ENCODE data around the gene GPR34. TPM values are rescaled to one million over a fixed set of nuclear protein-coding genes. Genes with fewer than 3 reads are reported as not detected.

Gene GPR34
- total and polyA plus RNA-seq, 2 of the 4 experiments (the other 2 are of a cell fraction) = not detected

DNA sequence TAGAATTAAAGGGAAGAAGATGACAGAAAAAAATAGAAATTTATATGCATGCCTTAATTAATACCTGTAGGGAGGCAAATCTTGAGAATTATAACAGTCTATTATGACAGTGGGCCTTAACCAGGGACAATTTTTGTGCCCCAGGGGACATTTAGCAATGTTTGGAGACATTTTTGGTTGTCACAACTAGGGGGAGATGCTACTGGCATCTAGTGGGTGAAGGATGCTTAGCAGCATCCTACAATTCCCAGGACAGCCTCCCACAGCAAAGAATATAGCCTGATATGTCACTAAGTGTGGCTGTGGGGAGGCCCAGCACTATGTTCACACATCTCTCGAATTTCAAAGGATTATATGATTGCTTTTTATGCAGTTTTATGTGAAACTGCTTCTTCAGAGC lies 45.8 kb downstream of the GPR34 start:
- POLR2A ChIA-PET (ENCODE audit: unreplicated experiment) = no interaction called here

More for the DNA sequence above, 45.8 kb downstream of the GPR34 start:
- no peak overlapping the region for H3K23ac ChIP-seq (ENCODE audit: low read depth, low read length)
- H2BK15ac ChIP-seq (ENCODE audit: low read depth, low read length) = no peak overlapping the region
- H2AK5ac ChIP-seq (ENCODE audit: low read depth, low read length) = no peak overlapping the region
- no peak overlapping the region for H2AK9ac ChIP-seq (replicated peaks; ENCODE audit: low read depth, low read length, poor library complexity)
- no peaks in the 10 kb centered on the region for H3K79me1 ChIP-seq (ENCODE audit: low read depth in 1 of 2, low read length in 2 of 2)
- no peak overlapping the region for H3K18ac ChIP-seq (ENCODE audit: low read depth, low read length)
- no peak overlapping the region for H2BK120ac ChIP-seq (ENCODE audit: low read depth, low read length)
- H3K9me1 ChIP-seq (ENCODE audit: insufficient read depth, low read length) = no peaks in the 10 kb centered on the region
- H3K4ac ChIP-seq (ENCODE audit: low read depth, low read length) = no peak overlapping the region
- no peak overlapping the region for H4K5ac ChIP-seq (ENCODE audit: low read depth, low read length)
- no peak overlapping the region for H3K4me2 ChIP-seq (ENCODE audit: low read depth, low read length)
- H2BK5ac ChIP-seq (ENCODE audit: low read depth, low read length, poor library complexity, severe bottlenecking) = no peak overlapping the region
- dilution Hi-C loops (cut with HindIII; ENCODE audit: low sequenced_read_pairs, unreplicated experiment) (no loop called here), intact Hi-C loops (cut with micrococcal nuclease) (loop anchor here (10.0 kb wide), 2 partner anchors 180 to 460 kb away; no protein-coding TSS in a partner anchor), in situ Hi-C loops (cut with MboI; ENCODE audit: low sequenced_read_pairs) (no loop called here)
- no peak overlapping the region for H2AFZ ChIP-seq (replicated peaks; ENCODE audit: low read length, poor library complexity)
- H3K9me3 ChIP-seq (ENCODE audit: control insufficient read depth, insufficient read depth, low read length) = no peaks in the 10 kb centered on the region
- no TSS peak for BruUV-seq (replicated peaks)
- no peak overlapping the region for H3K56ac ChIP-seq (ENCODE audit: extremely low read depth, insufficient read depth, low read length)
- no peak overlapping the region for H3K14ac ChIP-seq (replicated peaks; ENCODE audit: low read depth, low read length)
- no peak overlapping the region for H3K9ac ChIP-seq (ENCODE audit: low read depth, low read length)
- DNase-seq (peak; percentile 20), ATAC-seq (ENCODE audit: low read depth) (peak; percentile 54)
- no peak overlapping the region for H2BK20ac ChIP-seq (ENCODE audit: low read depth, low read length)
- no peaks in the 10 kb centered on the region for H4K20me1 ChIP-seq (ENCODE audit: insufficient read depth, low read length)
- H4K8ac ChIP-seq (ENCODE audit: low read depth in 2 of 2, low read length in 2 of 2) = no peak overlapping the region
- no peak overlapping the region for H3K27ac ChIP-seq (ENCODE audit: insufficient read depth, low read length)
- WGBS, 2 experiments (ENCODE audit: extremely low coverage in 2 of 2, insufficient read length in 1 of 2) = no CpG with 5 or more reads among the region's 1 CpG
- H3K4me1 ChIP-seq (ENCODE audit: control insufficient read depth, insufficient read depth, low read length) = no peaks in the 10 kb centered on the region
- TF ChIP-seq CEBPB (IDR thresholded peaks at IDR 0.05; ENCODE audit: low read depth, low read length) = no peak
- TF ChIP-seq SMC3 (IDR thresholded peaks at IDR 0.05; ENCODE audit: low read depth, low read length) = peak; percentile 32; the same call in 1 of the 2 replicates
- TF ChIP-seq RAD21 (IDR thresholded peaks at IDR 0.05; ENCODE audit: low read length) = peak; percentile 56
- TF ChIP-seq NFE2L2 (IDR thresholded peaks at IDR 0.05; ENCODE audit: low read depth, low read length) = no peak
- peak; percentile 43 for TF ChIP-seq CTCF (conservative IDR thresholded peaks at IDR 0.05; ENCODE audit: low read depth, low read length)
- no peak overlapping the region for H3K4me3 ChIP-seq (ENCODE audit: insufficient read depth, low read depth, low read length)
- H3K36me3 ChIP-seq (ENCODE audit: control insufficient read depth, insufficient read depth, low read length) = no peaks in the 10 kb centered on the region
- no peak overlapping the region for H4K91ac ChIP-seq (ENCODE audit: insufficient read depth, low read depth, low read length)
- no peaks in the 10 kb centered on the region; the same call in 1 of the 2 replicates for H3K27me3 ChIP-seq (ENCODE audit: control insufficient read depth, insufficient read depth, low read length)
- CTCF ChIA-PET = no interaction called here
